ENCODE results near the gene IRX2. TPM values are rescaled to one million over a fixed set of nuclear protein-coding genes. Genes with fewer than 3 reads are reported as not detected.

IRX2 gene
- total and polyA plus RNA-seq, 2 donors (not counting 1 experiment from before 2014, with no cell fraction given): 0.33 to 0.40 TPM

- H3K4me2 ChIP-seq (ENCODE audit: extremely low read depth, insufficient read depth, low read length): no peak overlapping the region
- H3K27ac ChIP-seq (ENCODE audit: insufficient read depth, low read length): no peak overlapping the region
These were observed 566 bp downstream of the IRX2 start for GRCh38 chr5:2750758-2751464.

GRCh38 chr5:2750026-2750757, 1.3 kb downstream of the IRX2 start:
- peak overlapping the region in 3 of 4 experiments; percentile 26 to 56 (median 42) for H3K4me3 ChIP-seq (replicated peaks in 1 of 4; ENCODE audit: control extremely low read depth in 1 of 4, insufficient read depth in 1 of 4, low read depth in 3 of 4, low read length in 4 of 4)
- no peak overlapping the region for H2AFZ ChIP-seq (ENCODE audit: low read length)
- no peaks in the 10 kb centered on the region for H3K27me3 ChIP-seq (ENCODE audit: control insufficient read depth, insufficient read depth, low read length)
- no peaks in the 10 kb centered on the region for H3K36me3 ChIP-seq (ENCODE audit: control insufficient read depth, insufficient read depth, low read length)
- no peaks in the 10 kb centered on the region for H3K9me3 ChIP-seq (ENCODE audit: control insufficient read depth, insufficient read depth, low read depth, low read length)
- TF ChIP-seq EZH2 (IDR thresholded peaks at IDR 0.05; ENCODE audit: low read length, missing control alignments) (no peak), CTCF (conservative IDR thresholded peaks at IDR 0.05 in 1 of 2, IDR thresholded peaks at IDR 0.05 in 1 of 2; ENCODE audit: low read depth in 1 of 2, low read length in 2 of 2) (no peak)
- no peaks in the 10 kb centered on the region for H3K4me1 ChIP-seq (ENCODE audit: control insufficient read depth, extremely low read depth, insufficient read depth, low read length)
- no peaks in the 10 kb centered on the region for H4K20me1 ChIP-seq (ENCODE audit: control insufficient read depth, extremely low read depth, insufficient read depth, low read length)
- H3K4me2 ChIP-seq (ENCODE audit: extremely low read depth, insufficient read depth, low read length): no peak overlapping the region
- H3K27ac ChIP-seq (ENCODE audit: insufficient read depth, low read length): no peak overlapping the region
- H3K79me2 ChIP-seq (ENCODE audit: control insufficient read depth, insufficient read depth, low read length): no peaks in the 10 kb centered on the region
- DNase-seq (ENCODE audit: low read depth in 2 of 2): no peak
- no peak overlapping the region for H3K9ac ChIP-seq (ENCODE audit: insufficient read depth, low read length)

More at GRCh38 chr5:2750758-2751464, 566 bp downstream of the IRX2 start:
- Histone ChIP-seq H3K9ac (ENCODE audit: insufficient read depth, low read length) (no peak overlapping the region), H3K27me3 (ENCODE audit: control insufficient read depth, insufficient read depth, low read length) (no peaks in the 10 kb centered on the region), H3K4me1 (ENCODE audit: control insufficient read depth, extremely low read depth, insufficient read depth, low read length) (no peaks in the 10 kb centered on the region), H2AFZ (ENCODE audit: low read length) (no peak overlapping the region), H4K20me1 (ENCODE audit: control insufficient read depth, extremely low read depth, insufficient read depth, low read length) (no peaks in the 10 kb centered on the region), H3K4me3 (replicated peaks in 1 of 4; ENCODE audit: control extremely low read depth in 1 of 4, insufficient read depth in 1 of 4, low read depth in 3 of 4, low read length in 4 of 4) (peak overlapping the region in 2 of 4 experiments; percentile 26 to 56), H3K36me3 (ENCODE audit: control insufficient read depth, insufficient read depth, low read length) (no peaks in the 10 kb centered on the region), H3K9me3 (ENCODE audit: control insufficient read depth, insufficient read depth, low read depth, low read length) (no peaks in the 10 kb centered on the region), H3K79me2 (ENCODE audit: control insufficient read depth, insufficient read depth, low read length) (no peaks in the 10 kb centered on the region)
- DNase-seq (ENCODE audit: low read depth in 2 of 2): peak in 1 of 2 donors; percentile 50
- TF ChIP-seq EZH2 (IDR thresholded peaks at IDR 0.05; ENCODE audit: low read length, missing control alignments) (no peak), CTCF (conservative IDR thresholded peaks at IDR 0.05 in 1 of 2, IDR thresholded peaks at IDR 0.05 in 1 of 2; ENCODE audit: low read depth in 1 of 2, low read length in 2 of 2) (no peak)

- no peaks in the 10 kb centered on the region for H3K36me3 ChIP-seq (ENCODE audit: control insufficient read depth, insufficient read depth, low read length)
- H2AFZ ChIP-seq (ENCODE audit: low read length): no peak overlapping the region
- no peaks in the 10 kb centered on the region for H4K20me1 ChIP-seq (ENCODE audit: control insufficient read depth, extremely low read depth, insufficient read depth, low read length)
- no peak overlapping the region for H3K9ac ChIP-seq (ENCODE audit: insufficient read depth, low read length)
- H3K4me1 ChIP-seq (ENCODE audit: control insufficient read depth, extremely low read depth, insufficient read depth, low read length): no peaks in the 10 kb centered on the region
- H3K4me2 ChIP-seq (ENCODE audit: extremely low read depth, insufficient read depth, low read length): no peak overlapping the region
- DNase-seq (ENCODE audit: low read depth in 2 of 2): peak in 1 of 2 donors; percentile 60
- no peaks in the 10 kb centered on the region for H3K9me3 ChIP-seq (ENCODE audit: control insufficient read depth, insufficient read depth, low read depth, low read length)
- H3K27me3 ChIP-seq (ENCODE audit: control insufficient read depth, insufficient read depth, low read length): no peaks in the 10 kb centered on the region
- peak overlapping the region in 2 of 4 experiments; percentile 42 to 56 for H3K4me3 ChIP-seq (replicated peaks in 1 of 4; ENCODE audit: control extremely low read depth in 1 of 4, insufficient read depth in 1 of 4, low read depth in 3 of 4, low read length in 4 of 4)
- TF ChIP-seq EZH2 (IDR thresholded peaks at IDR 0.05; ENCODE audit: low read length, missing control alignments): no peak
- no peak for TF ChIP-seq CTCF (conservative IDR thresholded peaks at IDR 0.05 in 1 of 2, IDR thresholded peaks at IDR 0.05 in 1 of 2; ENCODE audit: low read depth in 1 of 2, low read length in 2 of 2)
- H3K79me2 ChIP-seq (ENCODE audit: control insufficient read depth, insufficient read depth, low read length): no peaks in the 10 kb centered on the region
- H3K27ac ChIP-seq (ENCODE audit: insufficient read depth, low read length): no peak overlapping the region
These were observed 1.9 kb downstream of the IRX2 start for GRCh38 chr5:2749514-2750025.

Data from fibroblast of lung (primary cell).